Kidney tubule cell (primary cell): ENCODE measurements around the gene CTBP2.

Experiments
- DNase-seq: peaks from one replicate; pipeline ENCODE4 v3.0.0-alpha.2; 2018; ENCODE audit warnings: low spot score

Gene CTBP2

GRCh38 chr10:125158601-125159485 lies 1.5 kb downstream of the CTBP2 start:
- peak; percentile 57 for DNase-seq

- DNase-seq: no peak
Observed at GRCh38 chr10:125158275-125158600, 2.1 kb downstream of the CTBP2 start.

DNA sequence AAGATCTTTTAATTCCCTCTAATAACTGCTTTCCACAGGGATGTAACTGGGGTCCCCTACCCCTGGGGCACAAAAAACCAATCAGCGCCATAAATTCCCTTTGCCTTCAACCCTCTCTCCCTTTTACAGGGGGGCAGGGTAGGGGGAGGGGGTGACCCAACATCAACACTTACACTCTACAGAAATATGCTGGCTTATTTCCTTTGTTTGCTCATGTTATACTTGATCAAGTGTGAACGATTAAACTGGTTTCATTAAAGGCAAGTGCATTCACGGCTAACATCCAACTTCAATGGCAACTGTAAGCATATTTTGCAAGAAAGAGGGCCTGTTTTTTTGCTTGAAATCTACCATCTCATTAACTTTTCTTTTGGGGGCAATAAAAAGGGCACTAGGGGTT lies 2.9 kb downstream of the CTBP2 start:
- DNase-seq: peak; percentile 56

GRCh38 chr10:125156739-125157480 lies 3.5 kb downstream of the CTBP2 start:
- DNase-seq: peak; percentile 71

DNA sequence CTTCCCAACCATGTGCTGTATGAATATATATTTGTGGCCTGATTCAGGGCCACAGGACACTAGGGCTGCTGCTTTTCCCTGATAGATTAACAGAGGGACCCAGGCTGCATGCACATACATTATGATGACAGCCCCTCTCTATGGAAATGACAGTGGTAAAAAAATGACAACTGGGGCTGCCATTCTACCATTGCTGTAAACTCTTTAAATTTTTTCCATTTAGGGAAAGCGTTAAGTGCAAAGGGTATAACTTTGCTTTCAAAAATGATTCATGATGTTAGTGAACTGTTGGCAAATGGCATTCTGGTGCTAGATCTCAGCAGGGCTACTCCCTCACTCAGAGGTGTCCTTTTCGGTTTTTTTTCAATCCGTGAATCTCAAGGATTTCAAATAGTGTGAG lies 4.2 kb downstream of the CTBP2 start:
- DNase-seq: peak; percentile 28

DNA sequence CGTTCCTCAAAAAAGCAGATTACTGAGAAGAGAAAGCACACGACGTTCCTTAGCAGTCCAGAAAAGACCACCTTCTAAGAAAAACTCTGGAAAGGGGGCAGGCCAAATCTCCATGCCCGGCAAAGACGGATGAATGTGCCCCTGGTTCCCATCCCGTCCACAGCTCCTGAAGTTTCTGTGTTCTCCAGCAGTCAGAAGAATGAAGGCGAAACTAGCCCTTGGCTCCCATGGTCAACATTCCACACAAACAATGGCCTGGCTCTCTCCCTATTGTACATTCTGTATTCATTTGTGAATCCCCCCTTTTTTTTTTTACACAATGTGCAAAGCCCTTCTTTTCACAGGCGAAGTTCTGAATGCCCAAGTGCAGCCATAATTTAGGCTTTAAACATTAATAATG lies 5.3 kb downstream of the CTBP2 start:
- DNase-seq: peak; percentile 33

- DNase-seq: peak; percentile 57
Observed at GRCh38 chr10:125154529-125154928, 5.8 kb downstream of the CTBP2 start.

DNA sequence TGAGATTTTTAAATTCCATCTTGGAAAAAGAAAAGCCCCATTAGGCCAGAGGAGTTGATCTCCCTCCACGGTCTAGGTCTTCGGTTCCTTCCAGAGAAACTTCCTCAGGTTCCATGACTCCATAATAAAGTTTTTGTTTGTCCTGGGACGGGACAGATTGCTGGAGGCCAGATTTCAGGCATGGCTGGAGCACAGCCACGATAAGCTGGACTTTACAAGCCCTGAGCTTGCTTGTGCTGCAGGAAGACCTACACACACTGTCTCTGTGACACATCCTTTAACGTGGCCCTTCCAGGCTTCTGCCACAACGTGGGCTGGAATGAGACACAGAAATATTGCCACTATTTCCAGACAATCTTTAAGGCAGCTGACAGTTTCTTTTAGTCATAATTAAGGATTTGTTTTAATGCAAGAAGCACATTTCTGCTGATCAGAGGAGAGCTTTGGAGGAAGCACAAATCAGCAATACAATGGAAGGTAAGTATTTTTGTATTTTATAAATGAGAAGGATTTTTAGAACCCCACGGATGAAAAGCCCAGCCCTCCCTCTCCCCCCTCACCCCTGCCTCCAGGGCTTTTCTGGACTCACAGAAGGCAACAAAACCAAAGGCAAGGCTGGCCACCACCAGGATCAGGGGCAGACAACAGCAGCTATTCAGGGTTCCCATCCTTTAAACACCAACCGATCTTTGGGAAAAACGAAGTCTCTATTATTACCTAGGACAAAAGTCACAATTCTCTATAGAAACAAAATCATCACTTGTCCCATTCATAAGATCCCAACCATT lies 6.5 kb downstream of the CTBP2 start:
- peak; percentile 70 for DNase-seq

- DNase-seq: peak; percentile 42
Observed at GRCh38 chr10:125152450-125153368, 7.7 kb downstream of the CTBP2 start.

DNA sequence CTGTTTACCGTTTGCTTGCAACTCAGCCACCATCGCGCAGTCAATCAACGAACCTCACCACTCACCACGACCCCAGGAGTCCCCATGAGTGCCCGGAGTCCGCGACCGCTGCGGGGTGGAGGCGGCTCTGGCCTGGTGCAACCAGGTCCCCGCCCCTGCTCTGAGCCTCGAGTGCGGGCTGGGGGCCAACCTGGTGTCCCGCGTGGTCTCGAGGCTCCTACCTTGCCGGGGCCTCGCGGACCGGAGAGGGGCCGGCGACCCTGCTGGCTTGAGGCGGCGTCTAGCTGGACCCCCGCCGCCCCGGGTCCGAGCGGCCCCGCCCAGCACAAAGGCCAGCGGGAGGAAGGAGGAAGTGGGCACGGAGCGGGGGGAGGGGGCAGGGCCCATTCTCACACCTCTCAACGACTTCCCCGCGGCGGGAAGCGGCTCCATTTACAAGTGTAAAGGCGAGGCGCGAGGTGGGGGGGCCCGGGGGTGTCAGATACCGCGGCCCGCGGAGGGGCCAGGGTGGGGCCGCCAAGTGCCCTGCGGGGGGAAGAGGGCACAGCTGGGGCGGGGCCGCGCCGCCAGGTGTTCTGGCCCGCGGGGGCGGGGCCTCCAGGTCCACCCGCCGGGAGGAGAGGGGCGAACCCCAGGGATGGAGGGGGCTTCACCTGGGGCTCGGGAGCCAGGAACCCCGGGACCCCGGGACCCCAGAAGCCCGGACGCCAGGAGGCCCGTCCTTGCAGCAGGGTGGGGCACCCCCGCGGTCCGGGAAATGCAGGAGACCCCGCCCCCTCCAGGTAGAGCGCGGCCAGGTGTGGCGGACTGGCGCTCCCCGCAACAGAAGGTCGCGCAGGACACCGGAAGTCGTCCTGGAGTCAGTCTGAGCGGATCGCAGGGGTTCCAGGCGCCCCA lies 8.6 kb downstream of the CTBP2 start:
- DNase-seq: peak; percentile 48

DNA sequence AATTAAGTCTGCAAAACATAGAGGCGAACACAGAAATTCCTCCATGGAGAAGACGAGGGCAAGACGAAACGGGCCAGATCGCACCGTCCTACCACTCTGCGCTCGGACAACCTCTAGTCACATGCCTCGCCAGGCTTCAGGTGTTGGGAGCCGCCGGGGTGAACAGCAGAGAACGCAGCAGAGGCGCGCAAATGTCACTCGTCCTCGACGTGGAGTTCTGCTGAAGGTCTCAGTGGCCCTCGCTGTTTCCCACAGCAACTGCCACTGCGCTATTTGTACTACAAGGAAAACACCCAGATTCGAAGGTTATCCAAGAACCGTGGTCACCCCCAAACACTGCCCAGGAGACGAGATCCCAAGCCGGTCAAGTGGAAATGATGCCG lies 9.2 kb downstream of the CTBP2 start:
- DNase-seq: no peak

- peak; percentile 85 for DNase-seq
Observed at GRCh38 chr10:125150376-125151083, 9.8 kb downstream of the CTBP2 start.

DNA sequence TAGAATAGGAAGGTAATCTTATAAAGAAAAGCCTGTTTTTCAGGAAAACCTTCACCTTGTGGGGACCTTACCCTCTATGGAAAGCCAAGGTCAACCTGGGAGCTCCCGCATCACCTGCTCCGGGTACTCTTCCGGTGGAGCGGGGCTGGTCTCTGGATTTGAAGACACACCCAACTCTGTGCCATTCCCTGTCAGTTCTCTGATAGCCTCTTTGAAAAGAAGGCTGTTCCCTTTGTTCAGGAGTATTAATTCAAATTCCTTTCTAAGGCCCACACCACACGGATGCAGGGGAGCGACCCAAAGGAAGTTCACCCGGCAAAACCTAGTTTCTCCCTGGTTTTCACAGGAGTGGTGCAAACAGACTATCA lies 10.7 kb downstream of the CTBP2 start:
- no peak for DNase-seq

- peak; percentile 93 for DNase-seq
Observed at GRCh38 chr10:125149036-125149679, 11.2 kb downstream of the CTBP2 start.

DNA sequence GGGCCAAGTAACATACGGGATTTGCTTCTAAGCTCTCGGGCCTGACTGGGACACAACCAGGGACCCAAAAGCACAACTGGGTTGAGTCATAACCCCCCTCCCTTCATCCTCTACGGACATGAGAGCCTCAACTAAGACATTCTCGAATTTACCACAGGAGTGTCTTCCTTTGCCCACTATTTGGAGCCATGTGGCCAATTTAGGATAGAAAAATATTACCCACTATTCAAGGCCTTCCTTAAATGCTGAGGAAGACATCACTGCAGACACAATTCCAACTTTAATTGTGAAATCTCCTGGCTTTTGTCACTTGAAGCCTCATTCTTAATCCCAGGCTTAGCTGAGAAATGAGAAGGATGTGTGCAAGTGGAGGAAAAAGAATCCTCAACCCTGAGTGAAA lies 11.8 kb downstream of the CTBP2 start:
- DNase-seq: no peak

DNA sequence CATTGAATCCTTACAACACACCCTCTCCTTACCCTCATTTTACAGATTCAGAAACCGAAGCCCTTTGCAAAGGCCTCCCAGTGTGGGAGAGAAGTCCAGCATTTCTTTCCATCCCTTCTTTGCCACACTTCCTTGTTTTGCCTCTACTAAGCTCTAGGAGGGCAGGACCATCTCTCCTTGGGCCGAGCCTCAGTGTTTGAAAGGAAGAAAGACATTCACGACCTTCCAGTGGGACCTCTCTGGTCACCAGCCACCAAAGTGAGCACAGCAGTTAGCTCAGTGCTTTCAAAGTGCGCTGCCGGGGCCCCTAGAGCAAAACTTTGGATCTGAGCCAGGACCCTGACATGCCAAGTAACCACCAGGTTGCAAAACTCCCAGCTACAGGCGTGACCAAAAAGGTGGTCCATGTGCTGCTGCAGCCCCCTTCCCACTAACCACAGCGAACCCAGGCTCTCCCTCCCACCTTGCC lies 12.4 kb downstream of the CTBP2 start:
- peak; percentile 66 for DNase-seq

GRCh38 chr10:125146791-125147579 lies 13.4 kb downstream of the CTBP2 start:
- DNase-seq: peak; percentile 98

DNA sequence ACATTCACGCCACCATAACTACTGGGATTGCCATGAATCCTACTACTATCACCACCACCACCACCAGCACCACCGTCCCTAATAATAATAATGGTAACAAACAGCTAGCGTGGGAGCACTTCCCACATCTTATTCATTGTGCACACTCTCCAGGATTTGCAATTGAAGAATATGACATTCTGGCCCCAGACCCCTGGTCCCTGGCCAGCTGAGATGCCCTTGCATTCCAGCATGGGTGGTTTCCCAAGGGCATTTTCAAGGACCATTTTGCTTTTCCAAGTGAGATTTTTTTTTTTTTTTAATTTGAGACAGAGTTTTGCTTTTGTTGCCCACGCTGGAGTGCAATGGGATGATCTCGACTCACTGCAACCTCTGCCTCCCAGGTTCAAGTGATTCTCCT lies 14.7 kb downstream of the CTBP2 start:
- DNase-seq: no peak
